Colonic mucosa (tissue), 4 donors: ENCODE results near the gene UBE2QL1. TPM values are rescaled to one million over a fixed set of nuclear protein-coding genes. Genes with fewer than 3 reads are reported as not detected.
"Not testable (repeated sequence)": the region's sequence is repeated elsewhere in the genome, so short reads cannot be mapped to it uniquely, and the experiment has no call there.

ENCODE experiments used
- DNase-seq: peaks from one replicate; pipeline ENCODE4 v3.0.0-alpha.2; 2020
- H3K27ac ChIP-seq: fragments of 200-600 bp; one replicate; pipeline ENCODE4 v1.8.0; 2021
- H3K27me3 ChIP-seq: fragments of 200-600 bp; one replicate; pipeline ENCODE4 v1.8.0; 2021
- H3K36me3 ChIP-seq: fragments of 200-600 bp; one replicate; pipeline ENCODE4 v1.8.0; 2021
- H3K4me1 ChIP-seq: fragments of 200-600 bp; one replicate; pipeline ENCODE4 v1.8.0; 2021; ENCODE audit warnings: mild to moderate bottlenecking
- H3K4me3 ChIP-seq: fragments of 200-600 bp; one replicate; pipeline ENCODE4 v1.8.0; 2021
- H3K9ac ChIP-seq, 2 donors: one replicate each; pipeline ENCODE4 v1.7.0; 2013; ENCODE audit warnings: control low read depth in 2 of 2, low read depth in 2 of 2, low read length in 2 of 2
- H3K9me3 ChIP-seq: fragments of 200-600 bp; one replicate; pipeline ENCODE4 v1.8.0; 2021
- intact Hi-C: fragments of 100-400 bp; cut with DNase I; formaldehyde crosslinking; loops from one replicate; pipeline ENCODE4 v1.14.1; 2022
- total RNA-seq, 2 donors: library from RNA; stranded (reverse); fragmentation: NEBNext Ultra II Directional in 1 of 2; extraction: Animal tissue kit (Norgen Biotek cat#: 25700) in 1 of 2; gene quantifications; one replicate each; pipeline ENCODE4 v1.2.1, GENCODE V29; 2021
- TF ChIP-seq, protein P1 (sequence below): fragments of 200-600 bp; IDR thresholded peaks from one replicate; pipeline ENCODE4 v1.8.0; 2022; ENCODE audit warnings: antibody characterized with exemption, mild to moderate bottlenecking
- donor health status: healthy.
- donor health status: DM: no; HTN: no; CAD: no.
- donor health status: DM: no; HTN: no; CAD: no.

UBE2QL1 gene
- total RNA-seq, 2 donors from 2014 or later = 0.12 to 0.35 TPM

DNA sequence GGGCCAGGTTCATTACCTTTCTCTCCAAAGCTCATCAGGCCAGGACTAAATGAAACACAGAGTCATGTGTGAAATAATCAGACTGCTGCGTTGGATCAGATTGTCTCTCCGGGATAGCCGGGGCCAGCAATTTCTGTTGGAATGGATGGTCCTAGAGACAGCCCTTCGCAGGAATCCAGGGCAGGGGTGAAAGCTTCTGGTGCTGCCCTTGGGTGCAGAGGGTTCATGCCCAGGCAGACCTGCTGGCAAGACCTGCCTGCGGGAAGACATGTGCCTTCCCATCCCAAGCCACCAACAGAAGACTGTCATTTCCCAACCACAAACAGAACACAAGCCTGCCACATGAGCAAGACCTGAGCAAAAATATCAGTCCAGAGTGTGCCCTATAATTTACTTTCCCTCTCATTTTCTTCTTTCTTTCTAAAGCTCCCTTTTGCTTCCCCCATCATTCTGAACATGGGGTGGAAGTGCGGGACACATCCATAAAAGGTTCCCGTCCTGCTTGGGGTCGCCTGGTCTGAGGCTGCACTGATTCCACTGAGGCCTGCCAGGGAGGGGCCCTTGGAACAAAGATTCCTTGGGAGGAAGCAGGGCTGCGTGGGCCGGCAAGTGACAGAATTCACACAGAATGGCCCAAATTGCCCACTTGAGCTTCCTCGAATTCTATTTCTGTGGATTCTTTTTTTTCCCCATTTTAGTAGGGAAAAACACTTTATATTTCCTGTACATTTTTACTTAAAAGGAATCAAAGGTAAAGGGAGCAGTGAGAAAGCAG, 57.3 kb downstream of the UBE2QL1 start:
- no peak for DNase-seq
- H3K4me1 ChIP-seq = no peaks in the 10 kb centered on the region
- H3K4me3 ChIP-seq = no peak overlapping the region
- TF ChIP-seq, protein P1, sequence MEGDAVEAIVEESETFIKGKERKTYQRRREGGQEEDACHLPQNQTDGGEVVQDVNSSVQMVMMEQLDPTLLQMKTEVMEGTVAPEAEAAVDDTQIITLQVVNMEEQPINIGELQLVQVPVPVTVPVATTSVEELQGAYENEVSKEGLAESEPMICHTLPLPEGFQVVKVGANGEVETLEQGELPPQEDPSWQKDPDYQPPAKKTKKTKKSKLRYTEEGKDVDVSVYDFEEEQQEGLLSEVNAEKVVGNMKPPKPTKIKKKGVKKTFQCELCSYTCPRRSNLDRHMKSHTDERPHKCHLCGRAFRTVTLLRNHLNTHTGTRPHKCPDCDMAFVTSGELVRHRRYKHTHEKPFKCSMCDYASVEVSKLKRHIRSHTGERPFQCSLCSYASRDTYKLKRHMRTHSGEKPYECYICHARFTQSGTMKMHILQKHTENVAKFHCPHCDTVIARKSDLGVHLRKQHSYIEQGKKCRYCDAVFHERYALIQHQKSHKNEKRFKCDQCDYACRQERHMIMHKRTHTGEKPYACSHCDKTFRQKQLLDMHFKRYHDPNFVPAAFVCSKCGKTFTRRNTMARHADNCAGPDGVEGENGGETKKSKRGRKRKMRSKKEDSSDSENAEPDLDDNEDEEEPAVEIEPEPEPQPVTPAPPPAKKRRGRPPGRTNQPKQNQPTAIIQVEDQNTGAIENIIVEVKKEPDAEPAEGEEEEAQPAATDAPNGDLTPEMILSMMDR = no peak
- no peak overlapping the region for H3K27ac ChIP-seq
- H3K9ac ChIP-seq = no peak overlapping the region
- no peaks in the 10 kb centered on the region for H3K27me3 ChIP-seq
- H3K9me3 ChIP-seq = no peaks in the 10 kb centered on the region
- no peaks in the 10 kb centered on the region for H3K36me3 ChIP-seq
- intact Hi-C loops = no loop called here

DNA sequence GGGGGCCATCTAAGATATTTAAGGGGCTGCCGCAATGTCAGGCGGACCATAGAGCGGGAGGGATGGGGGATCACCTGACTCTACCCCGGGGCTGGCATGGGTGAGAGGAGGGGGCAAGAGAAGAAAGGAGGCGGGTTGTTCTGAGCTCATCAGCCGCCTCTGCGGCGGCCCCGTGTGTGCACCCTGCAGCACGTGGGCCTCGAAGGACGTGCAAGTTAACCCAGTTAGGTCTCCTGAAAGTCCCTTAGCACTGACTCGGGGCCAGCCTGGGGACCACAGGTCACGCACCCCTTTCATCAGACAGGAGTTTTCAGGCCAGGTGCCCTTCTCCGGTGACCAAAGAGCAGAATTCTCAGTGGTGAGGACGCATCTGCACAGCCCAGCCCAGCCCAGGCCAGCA, 58.0 kb downstream of the UBE2QL1 start:
- intact Hi-C loops = no loop called here

DNA sequence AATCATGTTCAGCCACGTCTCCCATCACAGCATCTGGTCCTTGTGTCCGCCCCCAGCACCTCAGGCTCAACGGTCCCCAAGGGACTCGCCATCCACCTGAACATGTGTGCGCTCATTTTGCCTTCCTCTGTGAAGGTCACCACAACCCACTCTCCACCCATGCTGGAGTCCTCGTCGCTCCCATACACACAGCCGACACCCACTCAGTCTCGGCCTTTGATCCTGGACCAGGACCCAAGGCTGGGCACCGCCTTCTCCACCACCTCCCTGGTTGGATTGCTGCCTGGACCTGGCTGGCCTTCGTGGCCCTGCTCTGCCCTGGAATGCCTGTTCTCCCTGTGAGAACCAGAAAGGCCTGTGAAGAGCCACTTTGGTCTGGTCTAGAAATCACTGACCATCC, 60.3 kb downstream of the UBE2QL1 start:
- TF ChIP-seq, protein P1 = no peak
- DNase-seq = no peak
- intact Hi-C loops = no loop called here

More for the DNA sequence above, 58.0 kb downstream of the UBE2QL1 start:
- Histone ChIP-seq H3K27ac (no peak overlapping the region), H3K27me3 (no peaks in the 10 kb centered on the region), H3K9ac (no peak overlapping the region), H3K9me3 (no peaks in the 10 kb centered on the region), H3K36me3 (no peaks in the 10 kb centered on the region), H3K4me3 (no peak overlapping the region), H3K4me1 (no peaks in the 10 kb centered on the region)
- no peak for DNase-seq
- TF ChIP-seq, protein P1 = no peak

DNA sequence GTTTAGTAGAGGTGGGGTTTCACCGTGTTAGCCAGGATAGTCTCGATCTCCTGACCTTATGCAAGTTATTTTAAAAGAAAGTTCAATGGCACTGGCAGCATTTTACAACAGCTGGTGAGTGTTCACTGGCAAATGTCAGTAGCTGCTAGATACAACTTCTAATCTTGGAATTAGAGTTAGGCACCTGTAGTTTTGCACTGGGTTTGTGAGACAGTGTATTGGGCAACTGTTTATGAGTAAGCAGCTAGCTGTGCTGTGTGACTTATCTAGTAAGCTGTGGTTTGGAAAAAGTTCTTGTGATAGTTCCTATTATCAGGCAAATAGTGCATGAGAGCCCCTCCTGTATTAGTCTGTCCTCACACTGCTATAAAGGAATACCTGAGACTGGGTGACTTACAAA, 61.5 kb downstream of the UBE2QL1 start:
- TF ChIP-seq, protein P1 = no peak
- no peak overlapping the region for H3K4me3 ChIP-seq
- no peaks in the 10 kb centered on the region for H3K9me3 ChIP-seq
- H3K9ac ChIP-seq = no peak overlapping the region
- no peaks in the 10 kb centered on the region for H3K27me3 ChIP-seq
- H3K4me1 ChIP-seq = no peaks in the 10 kb centered on the region
- no peak overlapping the region for H3K27ac ChIP-seq
- intact Hi-C loops = no loop called here
- H3K36me3 ChIP-seq = no peaks in the 10 kb centered on the region
- no peak for DNase-seq

More for the DNA sequence above, 60.3 kb downstream of the UBE2QL1 start:
- no peaks in the 10 kb centered on the region for H3K27me3 ChIP-seq
- H3K4me1 ChIP-seq = no peaks in the 10 kb centered on the region
- H3K36me3 ChIP-seq = no peaks in the 10 kb centered on the region
- H3K4me3 ChIP-seq = no peak overlapping the region
- H3K9ac ChIP-seq = no peak overlapping the region
- H3K9me3 ChIP-seq = no peaks in the 10 kb centered on the region
- no peak overlapping the region for H3K27ac ChIP-seq

DNA sequence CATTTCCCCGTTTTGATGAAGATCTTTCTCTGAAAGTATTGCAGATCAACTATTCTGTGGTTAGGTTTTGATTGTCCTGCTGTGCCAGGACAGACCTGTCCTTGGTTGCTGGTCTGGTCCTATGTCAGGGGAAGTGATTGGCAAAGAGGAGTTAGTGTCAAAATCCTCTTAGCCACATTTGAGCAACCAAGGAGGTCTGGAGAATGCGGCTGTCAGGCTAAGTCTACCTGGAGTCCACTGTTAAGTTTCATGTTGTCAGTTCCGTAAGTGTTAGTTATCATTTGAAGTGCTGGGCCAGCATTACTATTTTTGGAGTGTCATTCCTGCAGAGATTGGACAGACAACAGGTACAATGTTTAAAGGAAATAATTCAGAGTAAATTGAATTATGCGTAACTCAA, 62.3 kb downstream of the UBE2QL1 start:
- Histone ChIP-seq H3K9ac (no peak overlapping the region), H3K9me3 (no peaks in the 10 kb centered on the region), H3K27ac (no peak overlapping the region), H3K4me1 (no peaks in the 10 kb centered on the region), H3K4me3 (no peak overlapping the region), H3K36me3 (no peaks in the 10 kb centered on the region), H3K27me3 (no peaks in the 10 kb centered on the region)
- TF ChIP-seq, protein P1 = no peak
- DNase-seq = no peak
- intact Hi-C loops = no loop called here

DNA sequence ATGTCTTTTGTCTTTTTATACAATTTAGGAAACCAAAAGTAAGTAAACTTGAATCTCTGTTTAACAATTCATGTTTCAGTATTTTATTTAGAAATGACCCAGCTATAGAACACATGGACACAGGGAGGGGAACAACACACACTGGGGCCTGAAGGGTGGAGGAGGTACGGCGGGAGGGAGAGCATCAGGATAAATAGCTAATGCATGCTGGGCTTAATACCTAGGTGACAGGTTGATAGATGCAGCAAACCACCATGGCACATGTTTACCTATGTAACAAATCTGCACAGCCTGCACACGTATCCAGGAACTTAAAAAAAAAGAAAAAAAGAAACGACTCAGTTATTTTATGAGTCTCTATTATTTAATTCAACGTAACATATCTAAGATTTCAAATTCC, 67.2 kb downstream of the UBE2QL1 start:
- intact Hi-C loops, H3K4me3 ChIP-seq, H3K36me3 ChIP-seq, H3K4me1 ChIP-seq, H3K27me3 ChIP-seq, DNase-seq, H3K9ac ChIP-seq, H3K27ac ChIP-seq, H3K9me3 ChIP-seq: not testable (repeated sequence)
